Loucy (cell line): ENCODE results near the gene TOR1B.
"Not testable (repeated sequence)": the region's sequence is repeated elsewhere in the genome, so short reads cannot be mapped to it uniquely, and the experiment has no call there.

Experiments
- H2AFZ ChIP-seq: fragments of 200-600 bp; sonication (generic); 2 replicates; pipeline ENCODE4 v1.6.0; 2016; ENCODE audit warnings: antibody characterized with exemption, mild to moderate bottlenecking, low read length, moderate library complexity
- H3F3A ChIP-seq: fragments of 200-600 bp; 2 replicates; pipeline ENCODE4 v1.6.0; 2016; ENCODE audit warnings: antibody characterized with exemption, low read depth, mild to moderate bottlenecking
- H3K27me3 ChIP-seq: fragments of 200-600 bp; sonication (generic); 2 replicates; pipeline ENCODE4 v1.6.1; 2014; ENCODE audit warnings: low read length, mild to moderate bottlenecking; ENCODE audit not compliant: insufficient read depth, poor library complexity, severe bottlenecking
- H3K36me3 ChIP-seq: fragments of 200-600 bp; sonication (generic); 2 replicates; pipeline ENCODE4 v1.6.1; 2016; ENCODE audit warnings: low read length; ENCODE audit not compliant: insufficient read depth
- H3K4me1 ChIP-seq: fragments of 200-600 bp; sonication (generic); 2 replicates; pipeline ENCODE4 v1.5.1; 2014; ENCODE audit warnings: low read length, mild to moderate bottlenecking; ENCODE audit not compliant: insufficient read depth, poor library complexity, severe bottlenecking
- H3K4me2 ChIP-seq: fragments of 200-600 bp; sonication (generic); 2 replicates; pipeline ENCODE4 v1.6.0; 2014; ENCODE audit warnings: antibody characterized with exemption, low read length, low read depth, mild to moderate bottlenecking; ENCODE audit not compliant: poor library complexity, severe bottlenecking
- H3K4me3 ChIP-seq: fragments of 200-600 bp; sonication (generic); 2 replicates; pipeline ENCODE4 v1.5.1; 2014; ENCODE audit warnings: low read length, mild to moderate bottlenecking, mixed read lengths; ENCODE audit not compliant: poor library complexity, severe bottlenecking
- H3K79me2 ChIP-seq: fragments of 200-600 bp; sonication (generic); 2 replicates; pipeline ENCODE4 v1.6.1; 2014; ENCODE audit warnings: low read length; ENCODE audit not compliant: insufficient read depth
- H3K9ac ChIP-seq: fragments of 200-600 bp; sonication (generic); 2 replicates; pipeline ENCODE4 v1.6.0; 2014; ENCODE audit warnings: mild to moderate bottlenecking, low read depth, low read length, moderate library complexity; ENCODE audit not compliant: poor library complexity, severe bottlenecking
- H3K9me2 ChIP-seq: fragments of 200-600 bp; sonication (generic); replicated peaks from 2 replicates; pipeline ENCODE4 v1.6.1; 2016; ENCODE audit warnings: low read depth, low read length, mixed read lengths
- H3K9me3 ChIP-seq: fragments of 200-600 bp; sonication (generic); 2 replicates; pipeline ENCODE4 v1.6.1; 2014; ENCODE audit warnings: mild to moderate bottlenecking, antibody characterized with exemption, low read length, low read depth; ENCODE audit not compliant: insufficient read depth
- H4K20me1 ChIP-seq: fragments of 200-600 bp; sonication (generic); 2 replicates; pipeline ENCODE4 v1.6.0; 2014; ENCODE audit warnings: antibody characterized with exemption, low read length, mild to moderate bottlenecking; ENCODE audit not compliant: insufficient read depth, poor library complexity, severe bottlenecking
- CTCF ChIP-seq: fragments of 200-600 bp; sonication (generic); conservative IDR thresholded peaks from 2 replicates; pipeline ENCODE4 v1.5.1; 2014; ENCODE audit warnings: mild to moderate bottlenecking, antibody characterized with exemption, low read length
- EZH2phosphoT487 ChIP-seq: fragments of 200-600 bp; IDR thresholded peaks from 2 replicates; pipeline ENCODE4 v1.6.1; 2018; ENCODE audit warnings: antibody characterized with exemption, mild to moderate bottlenecking, moderate library complexity, borderline replicate concordance

The TOR1B gene

GRCh38 chr9:129757045-129757444, 45.9 kb upstream of the TOR1B start:
- no peaks in the 10 kb centered on the region for H3K79me2 ChIP-seq
- no peaks in the 10 kb centered on the region for H3K36me3 ChIP-seq
- H3K4me1 ChIP-seq, result no peaks in the 10 kb centered on the region
- no peaks in the 10 kb centered on the region for H3K9me3 ChIP-seq
- H4K20me1 ChIP-seq, result no peaks in the 10 kb centered on the region
- H3F3A ChIP-seq, result no peaks in the 10 kb centered on the region
- H3K4me3 ChIP-seq, result no peak overlapping the region
- TF ChIP-seq EZH2phosphoT487 (no peak), CTCF (no peak)
- no peak overlapping the region for H2AFZ ChIP-seq
- H3K4me2 ChIP-seq, result no peak overlapping the region
- no peaks in the 10 kb centered on the region for H3K27me3 ChIP-seq
- H3K9ac ChIP-seq, result no peak overlapping the region
- no peaks in the 10 kb centered on the region for H3K9me2 ChIP-seq

GRCh38 chr9:129759319-129759718, 43.7 kb upstream of the TOR1B start:
- Histone ChIP-seq H3K4me1 (no peaks in the 10 kb centered on the region), H3K36me3 (no peaks in the 10 kb centered on the region), H3K4me2 (no peak overlapping the region), H3K9me2 (no peaks in the 10 kb centered on the region), H3F3A (no peaks in the 10 kb centered on the region), H3K4me3 (no peak overlapping the region), H3K9me3 (no peaks in the 10 kb centered on the region), H3K9ac (no peak overlapping the region), H3K27me3 (no peaks in the 10 kb centered on the region), H4K20me1 (no peaks in the 10 kb centered on the region), H3K79me2 (no peaks in the 10 kb centered on the region), H2AFZ (no peak overlapping the region)
- TF ChIP-seq EZH2phosphoT487 (no peak), CTCF (no peak)

GRCh38 chr9:129759804-129760502, 43.0 kb upstream of the TOR1B start:
- Histone ChIP-seq H4K20me1 (no peaks in the 10 kb centered on the region), H3K4me2 (no peak overlapping the region), H3K4me3 (no peak overlapping the region), H3K79me2 (no peaks in the 10 kb centered on the region), H3K36me3 (no peaks in the 10 kb centered on the region), H3K9ac (no peak overlapping the region), H3F3A (no peaks in the 10 kb centered on the region), H3K27me3 (no peaks in the 10 kb centered on the region), H3K4me1 (no peaks in the 10 kb centered on the region), H3K9me2 (no peaks in the 10 kb centered on the region), H2AFZ (no peak overlapping the region), H3K9me3 (no peaks in the 10 kb centered on the region)
- TF ChIP-seq CTCF, result no peak
- TF ChIP-seq EZH2phosphoT487, result no peak

GRCh38 chr9:129760784-129761183, 42.2 kb upstream of the TOR1B start:
- H3K27me3 ChIP-seq, H4K20me1 ChIP-seq, H3K4me1 ChIP-seq, H3F3A ChIP-seq, H3K4me3 ChIP-seq, H3K4me2 ChIP-seq, H3K9me3 ChIP-seq, H3K36me3 ChIP-seq, H2AFZ ChIP-seq, H3K9me2 ChIP-seq, H3K9ac ChIP-seq, H3K79me2 ChIP-seq: not testable (repeated sequence)
